Left lung (tissue), 10 donors: Measurements from ENCODE around the gene CDC37L1. TPM values are rescaled to one million over a fixed set of nuclear protein-coding genes. Genes with fewer than 3 reads are reported as not detected.

Experiments
- ATAC-seq: fragments of 200-7000 bp; cut with Tn5 transposase; one replicate; pipeline ENCODE4 v1.9.1; 2020; ENCODE audit warnings: moderate library complexity
- DNase-seq, 4 donors: peaks; one replicate each; pipeline ENCODE4 v3.0.0-alpha.2; 2013 to 2020
- H3K27ac ChIP-seq, 2 donors: fragments of 200-600 bp; sonication (generic) in 1 of 2; one replicate each; pipeline versions ENCODE4 v1.5.0 to v1.8.0; 2020 to 2021
- H3K27me3 ChIP-seq, 2 donors: fragments of 200-600 bp; sonication (generic) in 1 of 2; one replicate each; pipeline versions ENCODE4 v1.5.0 to v1.8.0; 2020 to 2021
- H3K36me3 ChIP-seq, 2 donors: fragments of 200-600 bp; sonication (generic) in 1 of 2; one replicate each; pipeline versions ENCODE4 v1.5.0 to v1.8.0; 2020 to 2021
- H3K4me1 ChIP-seq, 2 donors: fragments of 200-600 bp; one replicate each; pipeline ENCODE4 v1.8.0; 2021
- H3K4me3 ChIP-seq, 2 donors: fragments of 200-600 bp; sonication (generic) in 1 of 2; one replicate each; pipeline versions ENCODE4 v1.5.0 to v1.8.0; 2020 to 2021; ENCODE audit warnings: mild to moderate bottlenecking in 1 of 2
- H3K9me3 ChIP-seq, 2 donors: fragments of 200-600 bp; sonication (generic) in 1 of 2; one replicate each; pipeline versions ENCODE4 v1.5.0 to v1.8.0; 2020 to 2021
- CTCF ChIP-seq, 2 donors: fragments of 200-600 bp; sonication (generic) in 1 of 2; IDR thresholded peaks; one replicate each; pipeline versions ENCODE4 v1.5.0 to v1.8.0; 2021; ENCODE audit warnings: antibody characterized with exemption in 2 of 2
- intact Hi-C, 2 donors: fragments of 100-400 bp; cut with DNase I; formaldehyde crosslinking; loops; one replicate each; pipeline versions ENCODE4 v1.11.2 to v1.14.2; 2022
- polyA plus RNA-seq, 6 donors: library from polyadenylated mRNA; unstranded; fragments of 120-200 nt; gene quantifications; one replicate each; pipeline ENCODE4 v1.2.1, GENCODE V29; 2013; ENCODE audit not compliant: insufficient read length in 6 of 6
- total RNA-seq, 2 donors: library from RNA; stranded (reverse); fragmentation: NEBNext Ultra II Directional; extraction: Animal tissue kit (Norgen Biotek cat#: 25700); gene quantifications; one replicate each; pipeline ENCODE4 v1.2.1, GENCODE V29; 2021
- donor health status: DM: no; HTN: yes; CAD: no.
- donor health status: DM: no; HTN: no; CAD: no.

The CDC37L1 gene
- total and polyA plus RNA-seq, 8 donors: 13.9 to 19.2 (median 15.8) TPM

- H3K27ac ChIP-seq: peak overlapping the region; percentile 98
- peaks cover 7 to 42% of the 10 kb centered on the region in 2 donors for H3K4me1 ChIP-seq
- no peaks in the 10 kb centered on the region for H3K9me3 ChIP-seq
- TF ChIP-seq CTCF (IDR thresholded peaks at IDR 0.05): no peak
- H3K27me3 ChIP-seq: no peaks in the 10 kb centered on the region
- H3K4me3 ChIP-seq: peak overlapping the region; percentile 58 to 88
- ATAC-seq (no peak), DNase-seq (no peak)
- H3K36me3 ChIP-seq: peaks cover 0 to 12% of the 10 kb centered on the region in 2 donors
- intact Hi-C loops: no loop called here
Observed at GRCh38 chr9:4680750-4681149, 1.4 kb downstream of the CDC37L1 start.

- Histone ChIP-seq H3K9me3 (no peaks in the 10 kb centered on the region), H3K36me3 (peaks cover 0 to 24% of the 10 kb centered on the region in 2 donors), H3K27me3 (no peaks in the 10 kb centered on the region), H3K27ac (no peak overlapping the region), H3K4me3 (no peak overlapping the region), H3K4me1 (peaks cover 3 to 44% of the 10 kb centered on the region in 2 donors)
- DNase-seq (no peak), ATAC-seq (no peak)
- no peak for TF ChIP-seq CTCF (IDR thresholded peaks at IDR 0.05)
- intact Hi-C loops: no loop called here
Observed at GRCh38 chr9:4684820-4685219, 5.5 kb downstream of the CDC37L1 start.

- DNase-seq (no peak), ATAC-seq (peak; percentile 25)
- no peak overlapping the region for H3K27ac ChIP-seq
- H3K9me3 ChIP-seq: no peaks in the 10 kb centered on the region
- peaks cover 6 to 40% of the 10 kb centered on the region in 2 donors for H3K4me1 ChIP-seq
- intact Hi-C loops: no loop called here
- H3K36me3 ChIP-seq: peaks cover 0 to 36% of the 10 kb centered on the region in 2 donors
- no peak overlapping the region for H3K4me3 ChIP-seq
- no peak for TF ChIP-seq CTCF (IDR thresholded peaks at IDR 0.05)
- no peaks in the 10 kb centered on the region for H3K27me3 ChIP-seq
Observed at GRCh38 chr9:4686112-4686511, 6.7 kb downstream of the CDC37L1 start.

GRCh38 chr9:4686584-4686983 lies 7.2 kb downstream of the CDC37L1 start:
- H3K27me3 ChIP-seq: no peaks in the 10 kb centered on the region
- no peak for DNase-seq
- H3K4me1 ChIP-seq: peaks cover 6 to 35% of the 10 kb centered on the region in 2 donors
- TF ChIP-seq CTCF (IDR thresholded peaks at IDR 0.05): no peak
- intact Hi-C loops: no loop called here
- no peak overlapping the region for H3K27ac ChIP-seq
- H3K4me3 ChIP-seq: no peak overlapping the region
- peaks cover 0 to 39% of the 10 kb centered on the region in 2 donors for H3K36me3 ChIP-seq
- no peaks in the 10 kb centered on the region for H3K9me3 ChIP-seq
- no peak for ATAC-seq

GRCh38 chr9:4689021-4689420 lies 9.7 kb downstream of the CDC37L1 start:
- no peak for ATAC-seq
- Histone ChIP-seq H3K9me3 (no peaks in the 10 kb centered on the region), H3K4me1 (peaks cover 2 to 24% of the 10 kb centered on the region in 2 donors), H3K27me3 (no peaks in the 10 kb centered on the region), H3K4me3 (no peak overlapping the region), H3K36me3 (peaks cover 0 to 48% of the 10 kb centered on the region in 2 donors), H3K27ac (no peak overlapping the region)
- DNase-seq: no peak
- no peak for TF ChIP-seq CTCF (IDR thresholded peaks at IDR 0.05)
- intact Hi-C loops: no loop called here
